VCaP (cell line): Measurements from ENCODE around the gene RGS10.
A peak's percentile ranks its signal among the peaks of the same experiment; 100 is the strongest.

Experiments
- H3K27ac ChIP-seq: fragments of 450-650 bp; 2 replicates; pipeline ENCODE4 v1.5.1; 2017
- CTCF ChIP-seq: fragments of 450-650 bp; conservative IDR thresholded peaks from 2 replicates; pipeline ENCODE4 v1.5.1; 2017; ENCODE audit warnings: mild to moderate bottlenecking, moderate library complexity

RGS10 gene

DNA sequence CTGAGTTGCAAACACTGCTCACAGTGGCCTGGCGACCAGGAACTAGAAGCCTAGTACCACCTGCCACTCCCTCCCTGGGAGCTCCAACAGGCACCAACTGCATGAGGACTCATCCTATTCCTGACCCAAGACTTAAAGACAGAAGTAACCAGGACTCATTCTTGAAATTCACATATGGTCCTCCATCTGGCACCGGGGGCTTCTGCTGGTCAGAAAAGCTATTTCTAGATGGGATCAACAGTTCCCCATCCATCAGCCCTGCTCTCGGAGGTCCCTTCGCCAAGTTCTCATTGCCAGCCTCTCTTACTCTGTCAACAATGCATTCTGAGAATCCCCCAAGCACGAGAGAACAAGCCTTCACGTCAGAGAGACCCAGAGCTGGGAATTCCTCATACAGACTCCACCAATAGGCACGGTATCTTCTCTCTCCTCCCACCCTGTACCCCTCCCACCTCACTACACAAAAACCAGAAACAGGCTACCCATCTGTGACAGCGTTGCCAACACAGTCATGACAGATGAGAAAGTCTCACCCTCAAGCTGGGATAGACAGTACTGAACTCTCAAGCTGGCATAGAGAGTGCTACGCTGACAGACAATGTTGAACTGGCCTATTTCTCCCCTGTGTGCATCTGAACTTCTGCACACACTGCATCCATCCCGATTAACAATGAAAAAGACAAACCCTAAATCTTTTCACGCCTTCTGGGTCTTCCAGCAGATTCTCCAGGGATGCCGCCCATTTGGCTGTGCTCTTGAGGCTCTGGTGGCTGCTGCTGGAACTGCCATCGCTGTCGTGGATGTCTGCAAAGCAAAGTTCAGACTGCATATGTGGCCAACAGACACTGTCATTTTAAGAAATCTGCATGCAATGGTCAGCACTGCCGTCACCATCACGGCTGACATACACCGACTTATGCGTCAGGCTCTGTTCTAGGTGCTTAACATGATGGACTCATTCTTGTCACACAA lies 15.6 kb downstream of the RGS10 start:
- H3K27ac ChIP-seq, result no peak overlapping the region
- 0 out of 2 replicates have a peak, but pooled peaks have one; percentile 18 for TF ChIP-seq CTCF

- TF ChIP-seq CTCF, result no peak
- H3K27ac ChIP-seq, result no peak overlapping the region
These were observed 16.4 kb downstream of the RGS10 start for GRCh38 chr10:119526149-119526548.

GRCh38 chr10:119525116-119525515 lies 17.4 kb downstream of the RGS10 start:
- no peak for TF ChIP-seq CTCF
- no peak overlapping the region for H3K27ac ChIP-seq

GRCh38 chr10:119524720-119525070 lies 17.8 kb downstream of the RGS10 start:
- H3K27ac ChIP-seq, result no peak overlapping the region
- no peak for TF ChIP-seq CTCF

DNA sequence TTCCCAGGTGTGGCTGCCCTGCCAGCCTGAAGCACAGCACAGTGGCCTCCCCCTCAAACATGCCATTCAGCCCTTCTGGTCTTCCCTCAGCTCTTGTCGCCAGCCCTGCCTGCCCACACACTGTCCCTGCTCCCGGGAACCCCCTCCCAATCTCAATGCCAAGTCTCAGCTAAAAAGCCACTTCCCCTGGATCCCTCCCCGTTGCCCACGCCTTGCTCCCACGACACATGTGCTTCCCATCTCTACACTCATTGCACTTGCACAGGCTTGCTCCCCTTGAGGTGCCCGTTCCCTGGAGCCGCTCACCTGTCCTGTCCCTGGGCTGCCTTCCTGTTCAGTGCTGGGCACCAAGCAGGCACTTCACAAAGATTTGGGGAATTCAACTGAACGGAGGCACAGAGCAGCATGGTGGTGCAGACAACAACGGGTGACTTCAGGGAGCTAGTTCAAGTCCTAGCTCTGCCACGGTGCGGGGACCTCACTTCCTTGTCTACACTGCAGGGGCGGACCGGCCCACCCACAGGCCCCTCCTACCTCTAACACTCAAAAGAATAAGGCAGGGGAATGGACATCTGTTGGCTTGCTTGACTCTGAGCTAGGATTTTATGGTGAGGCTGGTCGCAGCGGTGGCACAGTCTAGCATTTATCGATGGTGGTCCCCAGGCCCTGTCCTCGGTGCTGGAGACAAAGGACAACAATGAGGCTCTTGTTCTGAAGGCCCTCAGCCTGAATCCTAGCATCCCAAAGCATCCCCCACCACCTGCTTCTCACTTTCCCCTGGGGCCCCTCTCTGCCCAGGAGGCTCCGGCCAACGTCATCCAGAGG lies 18.4 kb downstream of the RGS10 start:
- no peak overlapping the region for H3K27ac ChIP-seq
- TF ChIP-seq CTCF, result no peak

DNA sequence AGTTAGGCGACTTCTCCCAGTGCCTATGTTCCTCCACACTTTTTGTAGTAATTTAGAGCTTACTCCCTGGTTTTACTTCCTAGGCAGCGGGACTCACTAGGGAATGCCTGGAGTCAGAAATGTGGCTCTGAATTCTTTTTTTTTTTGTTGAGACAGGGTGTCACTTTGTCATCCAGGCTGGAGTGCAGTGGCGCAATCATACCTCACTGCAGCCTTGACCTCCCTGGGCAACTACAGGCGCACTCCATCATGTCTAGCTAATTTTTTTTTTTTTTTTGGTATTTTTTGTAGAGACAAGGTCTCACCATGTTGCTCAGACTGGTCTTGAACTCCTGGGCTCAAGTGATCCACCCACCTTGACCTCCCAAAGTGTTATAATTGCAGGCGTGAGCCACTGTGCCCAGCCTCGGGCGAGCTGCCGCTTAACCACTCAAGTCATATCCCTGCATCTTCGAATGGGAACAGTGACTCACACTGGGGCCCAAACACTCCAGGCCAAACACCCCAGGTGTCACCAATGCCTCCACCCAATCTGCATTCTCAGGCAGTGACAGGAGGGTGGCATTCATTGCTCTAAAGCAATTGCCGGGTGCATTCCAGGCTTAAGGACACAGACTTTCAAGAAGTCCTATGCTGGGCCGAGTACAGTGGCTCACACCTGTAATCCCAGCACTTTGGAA lies 19.6 kb downstream of the RGS10 start:
- TF ChIP-seq CTCF, result no peak
- H3K27ac ChIP-seq, result no peak overlapping the region
